22Rv1 (cell line): Measurements from ENCODE around the gene POC5.
"Not testable (repeated sequence)": the region's sequence is repeated elsewhere in the genome, so short reads cannot be mapped to it uniquely, and the experiment has no call there.

Experiments
- H3K27ac ChIP-seq: fragments of 450-650 bp; 2 replicates; pipeline ENCODE4 v1.5.1; 2017
- CTCF ChIP-seq: fragments of 450-650 bp; IDR thresholded peaks from 2 replicates; pipeline ENCODE4 v1.5.1; 2017; ENCODE audit warnings: mild to moderate bottlenecking
- ZFX ChIP-seq: fragments of 450-650 bp; IDR thresholded peaks from 2 replicates; pipeline ENCODE4 v1.6.1; 2017; ENCODE audit warnings: antibody characterized with exemption, borderline replicate concordance

POC5 gene

GRCh38 chr5:75706775-75707174 is 10.5 kb downstream of the POC5 start:
- H3K27ac ChIP-seq = no peak overlapping the region
- TF ChIP-seq CTCF (no peak), ZFX (no peak)

- TF ChIP-seq CTCF (no peak), ZFX (no peak)
- H3K27ac ChIP-seq = no peak overlapping the region
Measured at GRCh38 chr5:75706016-75706415, 11.2 kb downstream of the POC5 start.

- TF ChIP-seq CTCF = no peak
- TF ChIP-seq ZFX = no peak
- no peak overlapping the region for H3K27ac ChIP-seq
Measured at GRCh38 chr5:75701856-75702255, 15.4 kb downstream of the POC5 start.

- not testable (repeated sequence) for H3K27ac ChIP-seq
Measured at GRCh38 chr5:75695472-75696351, 21.5 kb downstream of the POC5 start.

- TF ChIP-seq ZFX (no peak), CTCF (no peak)
- H3K27ac ChIP-seq = no peak overlapping the region
Measured at GRCh38 chr5:75694781-75695180, 22.5 kb downstream of the POC5 start.

- TF ChIP-seq ZFX = no peak
- no peak for TF ChIP-seq CTCF
- H3K27ac ChIP-seq = no peak overlapping the region
Measured at GRCh38 chr5:75690669-75691068, 26.6 kb downstream of the POC5 start.

GRCh38 chr5:75686480-75686879 is 30.8 kb downstream of the POC5 start:
- TF ChIP-seq ZFX (no peak), CTCF (no peak)
- H3K27ac ChIP-seq = no peak overlapping the region

GRCh38 chr5:75685141-75685540 is 32.1 kb downstream of the POC5 start:
- TF ChIP-seq CTCF (no peak), ZFX (no peak)
- H3K27ac ChIP-seq = no peak overlapping the region
